Ovary (tissue), 9 donors: Measurements from ENCODE around the gene LRP8. TPM values are rescaled to one million over a fixed set of nuclear protein-coding genes. Genes with fewer than 3 reads are reported as not detected.
"Not testable (repeated sequence)": the region's sequence is repeated elsewhere in the genome, so short reads cannot be mapped to it uniquely, and the experiment has no call there.

Experiments used
- DNase-seq, 5 donors: peaks; one replicate each; pipeline ENCODE4 v3.0.0-alpha.2; 2019 to 2020
- H3K27ac ChIP-seq, 2 donors: fragments of 200-600 bp; one replicate each; pipeline versions ENCODE4 v1.5.1 to v1.8.0; 2019 to 2022
- H3K27me3 ChIP-seq: fragments of 200-600 bp; one replicate; pipeline ENCODE4 v1.8.0; 2022
- H3K36me3 ChIP-seq: fragments of 200-600 bp; sonication (generic); one replicate; pipeline ENCODE4 v1.5.1; 2019
- H3K4me1 ChIP-seq: one replicate; pipeline ENCODE4 v1.8.1; 2013; ENCODE audit warnings: mild to moderate bottlenecking, moderate library complexity; ENCODE audit not compliant: insufficient read depth
- H3K4me3 ChIP-seq: fragments of 200-600 bp; sonication (generic); one replicate; pipeline ENCODE4 v1.5.1; 2017
- H3K9me3 ChIP-seq, 2 donors: fragments of 200-600 bp in 1 of 2; sonication (generic) in 1 of 2; one replicate each; pipeline versions ENCODE4 v1.5.1 to v1.8.1; 2013 to 2019; ENCODE audit warnings: mild to moderate bottlenecking in 1 of 2, moderate library complexity in 1 of 2
- EP300 ChIP-seq: sonication (generic); formaldehyde crosslinking; IDR thresholded peaks from one replicate; pipeline ENCODE4 v1.6.1; 2017; ENCODE audit warnings: antibody characterized with exemption
- POLR2A ChIP-seq: fragments of 450-650 bp; IDR thresholded peaks from one replicate; pipeline ENCODE4 v1.6.1; 2017; ENCODE audit warnings: antibody characterized with exemption, mild to moderate bottlenecking, moderate library complexity
- WGBS, 3 donors: extraction: QIAGEN DNeasy Blood & Tissue Kit in 1 of 3; methylation state at CpG; one replicate each; pipeline versions ENCODE4 v1.1.5 to v1.1.7; 2013 to 2017; 5-methylcytosine and 5-hydroxymethylcytosine counted together
- intact Hi-C, 4 donors: fragments of 100-400 bp; cut with DNase I; formaldehyde crosslinking; loops; one replicate each; pipeline versions ENCODE4 v1.11.0 to v1.15.1; 2022 to 2023
- polyA plus RNA-seq, 2 donors: library from polyadenylated mRNA; stranded (reverse); fragments of 200-250 nt in 1 of 2; fragments of 350-450 nt in 1 of 2; fragmentation: Illumina TruSeq in 1 of 2; extraction: RNeasy Lipid Tissue Mini Kit (QIAGEN cat#74804) in 1 of 2; gene quantifications; one replicate each; pipeline ENCODE4 v1.2.3, GENCODE V29; 2013 to 2014
- total RNA-seq, 7 donors: library from RNA; depleted of rRNA in 2 of 7; stranded (reverse); fragments of >200 nt in 2 of 7; fragmentation: NEBNext Ultra II Directional in 3 of 7; extraction: Animal tissue kit (Norgen Biotek cat#: 25700) in 3 of 7; gene quantifications; one replicate each; pipeline versions ENCODE4 v1.1.0 to v1.2.4, GENCODE V29; 2016 to 2023
- TF ChIP-seq, protein P1 (sequence below), 3 donors: fragments of 450-650 bp in 2 of 3; fragments of 200-600 bp in 1 of 3; IDR thresholded peaks; one replicate each; pipeline versions ENCODE4 v1.5.1 to v1.8.0; 2016 to 2022; ENCODE audit warnings: antibody characterized with exemption in 3 of 3, mild to moderate bottlenecking in 1 of 3
- donor health status: DM: no; HTN: no; CAD: no; lungs with moderate emphysema.
- donor health status: DM: no; HTN: no; CAD: no.
- donor health status: Bipolar disorder and iron deficiency.
- donor health status: DM: yes; HTN: yes; CAD: no.
- donor health status: DM: no; HTN: no; CAD: no.
- donor health status: DM: yes; HTN: yes; CAD: no.

Gene LRP8
- total and polyA plus RNA-seq, 9 donors: 1.2 to 10.6 (median 2.2) TPM

DNA sequence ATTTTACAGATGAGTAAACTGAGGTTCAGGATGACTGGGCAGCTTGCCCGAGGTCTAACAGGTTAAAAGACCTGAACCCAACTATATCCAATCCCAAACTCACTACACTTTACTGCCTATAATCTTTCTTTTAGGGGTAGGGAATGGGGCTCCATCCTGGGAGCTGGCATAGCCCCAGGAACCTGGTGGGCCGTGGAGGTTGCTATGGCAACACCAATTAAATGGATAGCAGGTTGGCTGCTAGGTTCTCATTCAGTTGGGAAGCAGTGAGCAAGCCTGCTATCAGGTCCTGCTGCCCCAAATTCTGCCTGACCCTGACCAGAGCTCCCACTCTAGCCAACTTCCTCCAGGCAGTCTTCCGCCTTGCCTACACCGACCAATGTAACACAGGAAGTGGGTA is 40.9 kb downstream of the LRP8 start:
- intact Hi-C loops: no loop called here
- DNase-seq: no peak

GRCh38 chr1:53285969-53286760 is 41.7 kb downstream of the LRP8 start:
- H3K4me3 ChIP-seq: no peak overlapping the region
- TF ChIP-seq, protein P1, sequence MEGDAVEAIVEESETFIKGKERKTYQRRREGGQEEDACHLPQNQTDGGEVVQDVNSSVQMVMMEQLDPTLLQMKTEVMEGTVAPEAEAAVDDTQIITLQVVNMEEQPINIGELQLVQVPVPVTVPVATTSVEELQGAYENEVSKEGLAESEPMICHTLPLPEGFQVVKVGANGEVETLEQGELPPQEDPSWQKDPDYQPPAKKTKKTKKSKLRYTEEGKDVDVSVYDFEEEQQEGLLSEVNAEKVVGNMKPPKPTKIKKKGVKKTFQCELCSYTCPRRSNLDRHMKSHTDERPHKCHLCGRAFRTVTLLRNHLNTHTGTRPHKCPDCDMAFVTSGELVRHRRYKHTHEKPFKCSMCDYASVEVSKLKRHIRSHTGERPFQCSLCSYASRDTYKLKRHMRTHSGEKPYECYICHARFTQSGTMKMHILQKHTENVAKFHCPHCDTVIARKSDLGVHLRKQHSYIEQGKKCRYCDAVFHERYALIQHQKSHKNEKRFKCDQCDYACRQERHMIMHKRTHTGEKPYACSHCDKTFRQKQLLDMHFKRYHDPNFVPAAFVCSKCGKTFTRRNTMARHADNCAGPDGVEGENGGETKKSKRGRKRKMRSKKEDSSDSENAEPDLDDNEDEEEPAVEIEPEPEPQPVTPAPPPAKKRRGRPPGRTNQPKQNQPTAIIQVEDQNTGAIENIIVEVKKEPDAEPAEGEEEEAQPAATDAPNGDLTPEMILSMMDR (IDR thresholded peaks at IDR 0.05): no peak
- TF ChIP-seq POLR2A (no peak), EP300 (no peak)
- intact Hi-C loops: no loop called here
- no peaks in the 10 kb centered on the region for H3K27me3 ChIP-seq
- DNase-seq: no peak
- H3K4me1 ChIP-seq: no peaks in the 10 kb centered on the region
- no peaks in the 10 kb centered on the region for H3K9me3 ChIP-seq
- no peaks in the 10 kb centered on the region for H3K36me3 ChIP-seq
- 78 to 83% (median 79%) methylated on average over 8 of the region's 8 CpGs for WGBS, 3 donors
- H3K27ac ChIP-seq: no peak overlapping the region

More for the DNA sequence above, 40.9 kb downstream of the LRP8 start:
- Histone ChIP-seq H3K36me3 (no peaks in the 10 kb centered on the region), H3K4me1 (no peaks in the 10 kb centered on the region), H3K27me3 (no peaks in the 10 kb centered on the region), H3K27ac (no peak overlapping the region), H3K9me3 (no peaks in the 10 kb centered on the region), H3K4me3 (no peak overlapping the region)
- WGBS, 3 donors: 78 to 85% (median 79%) methylated on average over 4 of the region's 4 CpGs
- TF ChIP-seq EP300: no peak
- no peak for TF ChIP-seq POLR2A
- TF ChIP-seq, protein P1 (IDR thresholded peaks at IDR 0.05): no peak

DNA sequence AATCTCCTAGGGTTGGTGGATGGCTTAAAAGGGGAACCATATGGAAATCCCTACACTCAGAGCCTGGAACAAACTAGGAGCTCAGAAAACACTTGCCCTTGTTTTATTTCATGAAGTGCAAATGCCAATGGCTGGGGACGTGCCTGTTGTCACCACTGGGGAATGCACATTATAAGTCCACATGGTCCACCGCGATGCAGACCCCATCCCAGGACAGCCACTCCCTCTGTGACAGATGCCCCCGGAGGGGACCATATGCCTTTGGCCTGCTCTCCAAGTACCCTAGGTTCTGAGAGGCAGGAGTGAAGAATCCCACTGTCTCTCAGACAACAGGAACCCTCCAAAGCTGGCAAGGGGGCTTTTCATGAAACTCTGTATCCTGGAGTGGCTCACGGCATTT is 42.3 kb downstream of the LRP8 start:
- intact Hi-C loops: no loop called here
- 83 to 97% (median 84%) methylated on average over 5 of the region's 5 CpGs for WGBS, 3 donors
- no peak for TF ChIP-seq POLR2A
- TF ChIP-seq, protein P1 (IDR thresholded peaks at IDR 0.05): no peak
- no peak for TF ChIP-seq EP300
- Histone ChIP-seq H3K4me1 (no peaks in the 10 kb centered on the region), H3K27me3 (no peaks in the 10 kb centered on the region), H3K36me3 (no peaks in the 10 kb centered on the region), H3K27ac (no peak overlapping the region), H3K9me3 (no peaks in the 10 kb centered on the region), H3K4me3 (no peak overlapping the region)
- DNase-seq: no peak

- no peak overlapping the region for H3K4me3 ChIP-seq
- intact Hi-C loops: no loop called here
- DNase-seq: no peak
- H3K4me1 ChIP-seq: no peaks in the 10 kb centered on the region
- TF ChIP-seq, protein P1 (IDR thresholded peaks at IDR 0.05): no peak
- TF ChIP-seq EP300: no peak
- TF ChIP-seq POLR2A: no peak
- H3K9me3 ChIP-seq: no peaks in the 10 kb centered on the region
- no peak overlapping the region for H3K27ac ChIP-seq
- H3K36me3 ChIP-seq: no peaks in the 10 kb centered on the region
- 95 to 98% (median 97%) methylated on average over 8 of the region's 8 CpGs for WGBS, 3 donors
- H3K27me3 ChIP-seq: no peaks in the 10 kb centered on the region
These were observed 43.4 kb downstream of the LRP8 start for GRCh38 chr1:53284224-53285020.

GRCh38 chr1:53283156-53283555 is 44.7 kb downstream of the LRP8 start:
- DNase-seq, H3K4me1 ChIP-seq, H3K27me3 ChIP-seq, H3K27ac ChIP-seq, H3K9me3 ChIP-seq, intact Hi-C loops, H3K4me3 ChIP-seq, H3K36me3 ChIP-seq: not testable (repeated sequence)
- 93 to 96% (median 94%) methylated on average over 11 to 12 of the region's 12 CpGs for whole genome bisulfite sequencing, 3 donors
